Ammon's horn (tissue), 1 donor: ENCODE measurements around the gene KRT3.

Experiments
- DNase-seq: peaks from one replicate; pipeline ENCODE4 v3.0.0-alpha.2; 2016; ENCODE audit warnings: low spot score

Gene KRT3

GRCh38 chr12:52813885-52814709 lies 18.2 kb upstream of the KRT3 start, which contains the start of gene KRT4:
TSS of gene KRT4 (minus strand) at chr12:52814116. CDS start at chr12:52814058, 58 bp downstream.
- no peak for DNase-seq

- no peak for DNase-seq
These were observed 17.4 kb upstream of the KRT3 start for GRCh38 chr12:52813203-52813819.

- DNase-seq = no peak
These were observed 16.8 kb upstream of the KRT3 start for GRCh38 chr12:52812749-52813148.

GRCh38 chr12:52812073-52812400 lies 16.1 kb upstream of the KRT3 start:
- DNase-seq = no peak

GRCh38 chr12:52811191-52812072 lies 15.5 kb upstream of the KRT3 start:
- no peak for DNase-seq

GRCh38 chr12:52810554-52810953 lies 14.6 kb upstream of the KRT3 start:
- no peak for DNase-seq

- DNase-seq = no peak
These were observed 13.2 kb upstream of the KRT3 start for GRCh38 chr12:52809166-52809565.

- no peak for DNase-seq
These were observed 12.8 kb upstream of the KRT3 start for GRCh38 chr12:52808573-52809160.

GRCh38 chr12:52807544-52808470 lies 11.9 kb upstream of the KRT3 start:
- no peak for DNase-seq

- no peak for DNase-seq
These were observed 11.1 kb upstream of the KRT3 start for GRCh38 chr12:52806821-52807543.

- DNase-seq = no peak
These were observed 10.4 kb upstream of the KRT3 start for GRCh38 chr12:52806169-52806811.

- no peak for DNase-seq
These were observed 9.8 kb upstream of the KRT3 start for GRCh38 chr12:52805739-52806138.

GRCh38 chr12:52805000-52805399 lies 9.1 kb upstream of the KRT3 start:
- no peak for DNase-seq

- no peak for DNase-seq
These were observed 6.5 kb upstream of the KRT3 start for GRCh38 chr12:52802442-52802841.

GRCh38 chr12:52801773-52802172 lies 5.9 kb upstream of the KRT3 start:
- DNase-seq = no peak

GRCh38 chr12:52800259-52800917 lies 4.5 kb upstream of the KRT3 start:
- DNase-seq = no peak

- no peak for DNase-seq
These were observed 3.7 kb upstream of the KRT3 start for GRCh38 chr12:52799505-52800211.

GRCh38 chr12:52798671-52799504 lies 3.0 kb upstream of the KRT3 start:
- no peak for DNase-seq
